Measurements from ENCODE around the gene CYREN.

DNA sequence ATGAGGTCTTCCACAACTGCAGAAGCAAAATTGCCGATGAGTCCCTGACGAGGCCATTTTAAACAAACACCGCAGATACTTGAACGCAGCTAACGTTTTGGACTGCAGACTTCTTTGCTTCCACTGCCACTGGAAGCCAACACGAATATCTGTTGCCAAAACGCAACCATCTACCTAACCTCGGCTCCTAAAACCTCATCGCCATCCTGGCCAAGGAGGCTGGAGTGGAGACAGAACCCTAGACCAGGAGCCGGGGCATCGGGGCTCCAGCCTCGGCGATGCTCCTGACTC lies 40.3 kb upstream of the CYREN start:
- TF ChIP-seq EZH2 (IDR thresholded peaks at IDR 0.05) (no peak), POLR2AphosphoS5 (IDR thresholded peaks at IDR 0.05; ENCODE audit: borderline replicate concordance, low read depth, low read length) (no peak)
